ENCODE data around the gene SPINT4. TPM values are rescaled to one million over a fixed set of nuclear protein-coding genes. Genes with fewer than 3 reads are reported as not detected.

Gene SPINT4
- total and polyA plus RNA-seq, 7 experiments from 2014 or later, result not detected

- CTCF ChIA-PET, result interaction anchor here (0.6 to 4.4 kb wide), 23 partner anchors 9 to 829 kb away, joined by 3 to 67 read pairs (median 3); partner anchors contain the start of genes ELMO2, SYS1 and WFDC10B
- Mint-ChIP-seq H3K27me3 (peaks cover 0 to 14% (median 8%) of the 10 kb centered on the region in 5 donors), H3K4me3 (no peak overlapping the region), H3K36me3 (no peaks in the 10 kb centered on the region), H3K4me1 (peaks cover 0 to 5% (median 4%) of the 10 kb centered on the region in 7 donors), H3K9me3 (no peaks in the 10 kb centered on the region), H3K27ac (peak overlapping the region in 3 of 9 donors; percentile 4 to 40 (median 5))
- H3K4me1 ChIP-seq (ENCODE audit: control insufficient read depth in 2 of 2, insufficient read depth in 2 of 2, low read length in 2 of 2), result no peaks in the 10 kb centered on the region
- POLR2A ChIA-PET, result interaction anchor here (1.8 kb wide), 1 partner anchor 408 kb away, joined by 12 read pairs; the partner anchor contains the start of gene SYS1
- ATAC-seq, result peak; percentile 95
- no peaks in the 10 kb centered on the region for H3K9me3 ChIP-seq (ENCODE audit: control insufficient read depth in 2 of 3, low read length in 3 of 3)
- no peak overlapping the region for H3K27ac ChIP-seq (ENCODE audit: low read depth, low read length)
- peak; percentile 59 to 84 (median 74) for DNase-seq
- H3K4me3 ChIP-seq (ENCODE audit: low read length), result no peak overlapping the region
- no peaks in the 10 kb centered on the region for H3K36me3 ChIP-seq (ENCODE audit: control insufficient read depth in 2 of 3, insufficient read depth in 3 of 3, low read length in 3 of 3)
- intact Hi-C loops (cut with micrococcal nuclease), result loop anchor here (1.0 to 5.0 kb wide), 12 partner anchors 179 to 465 kb away; partner anchors contain the start of genes RBPJL (in 2 of the 2), EPPIN (in 1 of the 2) and SYS1 (in 1 of the 2)
- no peaks in the 10 kb centered on the region for H3K27me3 ChIP-seq (ENCODE audit: control insufficient read depth in 2 of 2, insufficient read depth in 2 of 2, low read length in 2 of 2)
Observed at GRCh38 chr20:45771182-45771759, 49.1 kb downstream of the SPINT4 start.

GRCh38 chr20:45772693-45773092 lies 50.5 kb downstream of the SPINT4 start:
- Mint-ChIP-seq H3K4me1 (peaks cover 0 to 5% (median 4%) of the 10 kb centered on the region in 7 donors), H3K9me3 (no peaks in the 10 kb centered on the region), H3K27me3 (peaks cover 0 to 14% (median 8%) of the 10 kb centered on the region in 5 donors), H3K27ac (no peak overlapping the region), H3K36me3 (no peaks in the 10 kb centered on the region), H3K4me3 (no peak overlapping the region)
- Histone ChIP-seq H3K27me3 (ENCODE audit: control insufficient read depth in 2 of 2, insufficient read depth in 2 of 2, low read length in 2 of 2) (no peaks in the 10 kb centered on the region), H3K4me1 (ENCODE audit: control insufficient read depth in 2 of 2, insufficient read depth in 2 of 2, low read length in 2 of 2) (no peaks in the 10 kb centered on the region), H3K9me3 (ENCODE audit: control insufficient read depth in 2 of 3, low read length in 3 of 3) (no peaks in the 10 kb centered on the region), H3K36me3 (ENCODE audit: control insufficient read depth in 2 of 3, insufficient read depth in 3 of 3, low read length in 3 of 3) (no peaks in the 10 kb centered on the region), H3K4me3 (ENCODE audit: low read length) (no peak overlapping the region), H3K27ac (ENCODE audit: low read depth, low read length) (no peak overlapping the region)
- intact Hi-C loops (cut with micrococcal nuclease), result loop anchor here in 1 of 2 donors (5.0 kb wide), 1 partner anchor 225 kb away; the partner anchor contains the start of gene EPPIN
- POLR2A ChIA-PET, result no interaction called here
- CTCF ChIA-PET, result interaction anchor here (0.7 to 4.4 kb wide), 2 partner anchors 78 to 454 kb away, joined by 3 to 67 read pairs; no protein-coding TSS in a partner anchor
- ATAC-seq, result no peak
- no peak for DNase-seq

GRCh38 chr20:45774945-45775344 lies 52.8 kb downstream of the SPINT4 start:
- Mint-ChIP-seq H3K4me1 (peaks cover 0 to 12% (median 4%) of the 10 kb centered on the region in 7 donors), H3K4me3 (no peak overlapping the region), H3K9me3 (no peaks in the 10 kb centered on the region), H3K27me3 (peaks cover 4 to 14% (median 8%) of the 10 kb centered on the region in 5 donors), H3K27ac (no peak overlapping the region), H3K36me3 (no peaks in the 10 kb centered on the region)
- H3K9me3 ChIP-seq (ENCODE audit: control insufficient read depth in 2 of 3, low read length in 3 of 3), result no peaks in the 10 kb centered on the region
- H3K27ac ChIP-seq (ENCODE audit: low read depth, low read length), result no peak overlapping the region
- DNase-seq (no peak), ATAC-seq (no peak)
- no peaks in the 10 kb centered on the region for H3K4me1 ChIP-seq (ENCODE audit: control insufficient read depth in 2 of 2, insufficient read depth in 2 of 2, low read length in 2 of 2)
- ChIA-PET CTCF (interaction anchor here (0.6 to 0.7 kb wide), 2 partner anchors 9 to 456 kb away, joined by 3 read pairs; no protein-coding TSS in a partner anchor), POLR2A (no interaction called here)
- H3K27me3 ChIP-seq (ENCODE audit: control insufficient read depth in 2 of 2, insufficient read depth in 2 of 2, low read length in 2 of 2), result no peaks in the 10 kb centered on the region
- H3K4me3 ChIP-seq (ENCODE audit: low read length), result no peak overlapping the region
- intact Hi-C loops (cut with micrococcal nuclease), result loop anchor here in 1 of 2 donors (5.0 kb wide), 1 partner anchor 228 kb away; the partner anchor contains the start of gene EPPIN
- no peaks in the 10 kb centered on the region for H3K36me3 ChIP-seq (ENCODE audit: control insufficient read depth in 2 of 3, insufficient read depth in 3 of 3, low read length in 3 of 3)

- ChIA-PET POLR2A (no interaction called here), CTCF (no interaction called here)
- no peaks in the 10 kb centered on the region for H3K9me3 Mint-ChIP-seq
- H3K4me3 Mint-ChIP-seq, result no peak overlapping the region
- DNase-seq (no peak), ATAC-seq (no peak)
- H3K27me3 Mint-ChIP-seq, result peaks cover 4 to 14% (median 8%) of the 10 kb centered on the region in 5 donors
- H3K36me3 Mint-ChIP-seq, result no peaks in the 10 kb centered on the region
- Histone ChIP-seq H3K4me1 (ENCODE audit: control insufficient read depth in 2 of 2, insufficient read depth in 2 of 2, low read length in 2 of 2) (no peaks in the 10 kb centered on the region), H3K9me3 (ENCODE audit: control insufficient read depth in 2 of 3, low read length in 3 of 3) (no peaks in the 10 kb centered on the region), H3K36me3 (ENCODE audit: control insufficient read depth in 2 of 3, insufficient read depth in 3 of 3, low read length in 3 of 3) (no peaks in the 10 kb centered on the region), H3K4me3 (ENCODE audit: low read length) (no peak overlapping the region), H3K27ac (ENCODE audit: low read depth, low read length) (no peak overlapping the region), H3K27me3 (ENCODE audit: control insufficient read depth in 2 of 2, insufficient read depth in 2 of 2, low read length in 2 of 2) (no peaks in the 10 kb centered on the region)
- no peak overlapping the region for H3K27ac Mint-ChIP-seq
- peaks cover 0 to 12% (median 4%) of the 10 kb centered on the region in 7 donors for H3K4me1 Mint-ChIP-seq
- intact Hi-C loops (cut with micrococcal nuclease), result no loop called here
Observed at GRCh38 chr20:45775411-45775810, 53.3 kb downstream of the SPINT4 start.

Small RNAs within 50 kb of the gene (microRNA-seq; reads per million reads assigned to microRNA genes)
- gene MIR3617 (ENCODE audit: borderline microRNAs expressed), result not detected

Other genes with a start within 250 kb of the SPINT4 start
- gene SPINT3, start 206.7 kb upstream of the SPINT4 start, total RNA-seq, result not detected
- not detected for gene SPINT3, start 206.7 kb upstream of the SPINT4 start, polyA plus RNA-seq
- not detected for gene WFDC6, start 182.9 kb upstream of the SPINT4 start, total RNA-seq
- not detected for gene WFDC6, start 182.9 kb upstream of the SPINT4 start, polyA plus RNA-seq
- gene EPPIN, start 174.9 kb upstream of the SPINT4 start, total RNA-seq, result not detected
- not detected for gene EPPIN, start 174.9 kb upstream of the SPINT4 start, polyA plus RNA-seq
- gene WFDC8, start 143.1 kb upstream of the SPINT4 start, total RNA-seq, result not detected
- gene WFDC8, start 143.1 kb upstream of the SPINT4 start, polyA plus RNA-seq, result not detected
- gene WFDC10A, start 92.6 kb upstream of the SPINT4 start, total RNA-seq, result not detected
- gene WFDC10A, start 92.6 kb upstream of the SPINT4 start, polyA plus RNA-seq, result not detected
- gene WFDC9, start 91.1 kb upstream of the SPINT4 start, total RNA-seq, result not detected
- gene WFDC9, start 91.1 kb upstream of the SPINT4 start, polyA plus RNA-seq, result not detected
- not detected for gene WFDC11, start 52.1 kb upstream of the SPINT4 start, total RNA-seq
- not detected for gene WFDC11, start 52.1 kb upstream of the SPINT4 start, polyA plus RNA-seq
- not detected for gene WFDC13, start 20.3 kb upstream of the SPINT4 start, total RNA-seq
- not detected for gene WFDC13, start 20.3 kb upstream of the SPINT4 start, polyA plus RNA-seq
- gene WFDC10B, start 17.3 kb upstream of the SPINT4 start, total RNA-seq, result not detected
- not detected for gene WFDC10B, start 17.3 kb upstream of the SPINT4 start, polyA plus RNA-seq
- not detected for gene WFDC3, start 69.5 kb downstream of the SPINT4 start, total RNA-seq
- not detected for gene WFDC3, start 69.5 kb downstream of the SPINT4 start, polyA plus RNA-seq
- gene DNTTIP1, start 69.6 kb downstream of the SPINT4 start, total RNA-seq, result 10 to 100 TPM; 13.1 to 31.7 (median 18.8) TPM
- 10 to 100 TPM; 39.2 to 40.3 TPM for gene DNTTIP1, start 69.6 kb downstream of the SPINT4 start, polyA plus RNA-seq
- gene UBE2C, start 90.3 kb downstream of the SPINT4 start, total RNA-seq, result 100 to 1,000 TPM in 1 of 5 experiments, under 1 TPM in 3, not detected in 1; 0.50 to 129 (median 0.75) TPM
- gene UBE2C, start 90.3 kb downstream of the SPINT4 start, polyA plus RNA-seq, result not detected
- 1 to 10 TPM in 1 of 5 experiments, under 1 TPM in 1, not detected in 3; 0.59 to 1.4 TPM for gene TNNC2, start 105.0 kb downstream of the SPINT4 start, total RNA-seq
- gene TNNC2, start 105.0 kb downstream of the SPINT4 start, polyA plus RNA-seq, result not detected
- gene SNX21, start 111.5 kb downstream of the SPINT4 start, total RNA-seq, result 1 to 10 TPM in 3 of 5 experiments, under 1 TPM in 2; 0.93 to 4.9 (median 1.5) TPM
- 1 to 10 TPM in 1 of 2 donors, under 1 TPM in 1; 0.30 to 1.1 TPM for gene SNX21, start 111.5 kb downstream of the SPINT4 start, polyA plus RNA-seq
- gene ACOT8, start 135.0 kb downstream of the SPINT4 start, total RNA-seq, result 10 to 100 TPM; 20.5 to 35.5 (median 29.2) TPM
- gene ACOT8, start 135.0 kb downstream of the SPINT4 start, polyA plus RNA-seq, result 10 to 100 TPM; 33.8 to 38.7 TPM
- gene ZSWIM3, start 135.3 kb downstream of the SPINT4 start, total RNA-seq, result 1 to 10 TPM; 1.3 to 6.8 (median 6.0) TPM
- gene ZSWIM3, start 135.3 kb downstream of the SPINT4 start, polyA plus RNA-seq, result 1 to 10 TPM; 1.2 to 3.1 TPM
- gene ZSWIM1, start 158.9 kb downstream of the SPINT4 start, total RNA-seq, result 10 to 100 TPM in 2 of 5 experiments, 1 to 10 TPM in 3; 8.2 to 16.0 (median 9.8) TPM
- gene ZSWIM1, start 158.9 kb downstream of the SPINT4 start, polyA plus RNA-seq, result 10 to 100 TPM in 1 of 2 donors, 1 to 10 TPM in 1; 3.2 to 12.5 TPM
- 1 to 10 TPM; 1.0 to 3.9 (median 1.2) TPM for gene SPATA25, start 165.3 kb downstream of the SPINT4 start, total RNA-seq
- not detected for gene SPATA25, start 165.3 kb downstream of the SPINT4 start, polyA plus RNA-seq
- 1 to 10 TPM; 1.2 to 5.3 (median 4.0) TPM for gene NEURL2, start 168.9 kb downstream of the SPINT4 start, total RNA-seq
- 1 to 10 TPM in 1 of 2 donors, under 1 TPM in 1; 0.69 to 4.0 TPM for gene NEURL2, start 168.9 kb downstream of the SPINT4 start, polyA plus RNA-seq
- 100 to 1,000 TPM in 1 of 5 experiments, 10 to 100 TPM in 4; 60.5 to 151 (median 65.1) TPM for gene CTSA, start 169.0 kb downstream of the SPINT4 start, total RNA-seq
- 10 to 100 TPM; 59.6 to 74.7 TPM for gene CTSA, start 169.0 kb downstream of the SPINT4 start, polyA plus RNA-seq
- gene PLTP, start 189.8 kb downstream of the SPINT4 start, total RNA-seq, result under 1 TPM in 4 of 5 experiments, not detected in 1; 0.31 to 0.44 (median 0.37) TPM
- not detected for gene PLTP, start 189.8 kb downstream of the SPINT4 start, polyA plus RNA-seq
- gene PCIF1, start 212.3 kb downstream of the SPINT4 start, total RNA-seq, result 10 to 100 TPM; 42.3 to 79.6 (median 67.0) TPM
- 100 to 1,000 TPM in 1 of 2 donors, 10 to 100 TPM in 1; 68.7 to 130 TPM for gene PCIF1, start 212.3 kb downstream of the SPINT4 start, polyA plus RNA-seq
- gene ZNF335, start 249.9 kb downstream of the SPINT4 start, total RNA-seq, result 10 to 100 TPM; 39.9 to 95.2 (median 53.8) TPM
- gene ZNF335, start 249.9 kb downstream of the SPINT4 start, polyA plus RNA-seq, result 10 to 100 TPM in 1 of 2 donors, 1 to 10 TPM in 1; 7.1 to 14.6 TPM

Data from naive thymus-derived CD4-positive, alpha-beta T cell (primary cell).